BLaER1 treated with 17β-estradiol and CSF1 and Interleukin-3, amounts not matched to agents 10 nM and 100 nM (cell line): ENCODE measurements around the gene OOSP4B.
"Not testable (repeated sequence)": the region's sequence is repeated elsewhere in the genome, so short reads cannot be mapped to it uniquely, and the experiment has no call there.

Experiments used
- H3K27ac ChIP-seq, 11 experiments: shearing (Covaris generic); formaldehyde crosslinking; 2 replicates each; pipeline ENCODE4 v1.8.1; 2022
- H3K27me3 ChIP-seq, 11 experiments: shearing (Covaris generic); formaldehyde crosslinking; 2 replicates each; pipeline ENCODE4 v1.8.1; 2022
- H3K36me3 ChIP-seq, 11 experiments: shearing (Covaris generic); formaldehyde crosslinking; 2 replicates each; pipeline ENCODE4 v1.8.1; 2022
- H3K4me1 ChIP-seq, 10 experiments: shearing (Covaris generic); formaldehyde crosslinking; 2 replicates each; pipeline ENCODE4 v1.8.1; 2022
- H3K4me2 ChIP-seq, 11 experiments: shearing (Covaris generic); formaldehyde crosslinking; 2 replicates each; pipeline ENCODE4 v1.8.1; 2022
- H3K4me3 ChIP-seq, 10 experiments: shearing (Covaris generic); formaldehyde crosslinking; 2 replicates each; pipeline ENCODE4 v1.8.1; 2022
- H3K9ac ChIP-seq, 11 experiments: shearing (Covaris generic); formaldehyde crosslinking; 2 replicates each; pipeline ENCODE4 v1.8.1; 2022
- H3K9me3 ChIP-seq, 11 experiments: shearing (Covaris generic); formaldehyde crosslinking; replicated peaks in 1 of 11; 2 replicates each; pipeline ENCODE4 v1.8.1; 2022
- H4K20me1 ChIP-seq, 11 experiments: shearing (Covaris generic); formaldehyde crosslinking; 2 replicates each; pipeline ENCODE4 v1.8.1; 2022
- Cebpa-rat ChIP-seq, 11 experiments: shearing (Covaris generic); IDR thresholded peaks; 2 replicates each; pipeline ENCODE4 v1.8.1; 2022

OOSP4B gene

DNA sequence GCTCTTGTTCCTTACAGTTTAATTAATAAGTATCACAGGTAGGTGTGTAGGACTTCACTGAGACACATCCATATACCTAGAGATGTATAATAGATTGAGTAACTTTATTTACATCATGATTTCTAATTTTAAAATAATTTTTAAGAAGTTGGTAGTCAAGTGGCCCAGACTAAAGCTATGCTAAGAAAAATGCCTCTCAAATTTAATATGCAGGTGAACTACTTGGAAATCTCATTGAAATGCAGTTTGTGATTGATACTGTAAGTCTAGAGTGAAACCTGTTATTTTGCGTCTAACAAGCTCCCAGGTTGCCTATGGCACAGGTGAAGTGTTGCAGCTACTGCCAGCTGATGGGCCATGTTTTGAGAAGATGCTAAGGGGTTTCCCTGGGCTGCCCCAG is at the start of gene OOSP4B:
OOSP4B (plus strand) TSS at position 301 of the 400 bp plus-strand sequence.
- Histone ChIP-seq H3K9me3 (peaks cover 4 to 14% (median 11%) of the 10 kb centered on the region in 11 experiments; a peak in 16 of 22 replicates), H3K27me3 (no peaks in the 10 kb centered on the region), H3K36me3 (no peaks in the 10 kb centered on the region), H3K4me1 (no peaks in the 10 kb centered on the region), H3K9ac (no peak within 1 kb of the TSS), H3K27ac (no peak within 1 kb of the TSS), H4K20me1 (no peaks in the 10 kb centered on the region), H3K4me2 (no peak within 1 kb of the TSS), H3K4me3 (no peak within 1 kb of the TSS)
- TF ChIP-seq Cebpa-rat (IDR thresholded peaks at IDR 0.05): no peak

DNA sequence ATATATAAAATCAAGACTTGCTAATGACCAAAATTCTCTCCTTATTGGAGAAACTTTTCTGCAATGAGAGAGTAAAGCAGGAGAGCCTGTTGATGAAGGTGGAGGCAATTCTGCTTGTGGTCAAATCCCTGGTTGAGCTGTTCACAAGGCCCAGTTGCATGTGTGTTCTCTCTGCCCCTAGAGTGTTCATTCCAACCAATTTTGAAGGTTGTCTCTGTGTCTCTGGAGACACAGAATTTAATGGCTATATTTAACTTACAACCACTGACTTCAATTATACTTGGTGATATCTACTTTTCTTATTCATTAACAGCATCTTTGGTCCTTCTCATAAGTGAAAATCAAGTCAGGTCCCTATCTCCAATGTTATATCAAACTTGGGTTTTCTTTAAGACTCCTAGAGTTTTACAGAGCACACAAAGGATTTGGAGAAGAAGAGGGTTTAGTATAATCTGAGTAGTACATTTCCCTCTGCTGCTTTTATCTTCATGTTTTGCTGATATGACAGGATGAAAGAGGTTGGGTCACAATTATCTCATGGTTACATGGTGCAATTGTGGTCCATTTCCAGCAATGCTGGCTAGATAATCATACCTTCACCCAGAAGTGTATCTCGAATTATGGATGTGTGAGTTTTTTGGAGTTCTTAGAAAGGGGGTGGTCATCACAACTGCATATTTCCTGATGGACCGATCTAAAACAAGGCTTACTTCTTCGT is 49.1 kb upstream of the OOSP4B start:
- no peak overlapping the region for H3K9ac ChIP-seq
- H4K20me1 ChIP-seq: no peaks in the 10 kb centered on the region
- H3K36me3 ChIP-seq: no peaks in the 10 kb centered on the region
- H3K9me3 ChIP-seq: no peaks in the 10 kb centered on the region
- no peaks in the 10 kb centered on the region for H3K4me1 ChIP-seq
- H3K27ac ChIP-seq: no peak overlapping the region
- no peaks in the 10 kb centered on the region for H3K27me3 ChIP-seq
- no peak for TF ChIP-seq Cebpa-rat (IDR thresholded peaks at IDR 0.05)
- no peak overlapping the region for H3K4me3 ChIP-seq
- H3K4me2 ChIP-seq: no peak overlapping the region

DNA sequence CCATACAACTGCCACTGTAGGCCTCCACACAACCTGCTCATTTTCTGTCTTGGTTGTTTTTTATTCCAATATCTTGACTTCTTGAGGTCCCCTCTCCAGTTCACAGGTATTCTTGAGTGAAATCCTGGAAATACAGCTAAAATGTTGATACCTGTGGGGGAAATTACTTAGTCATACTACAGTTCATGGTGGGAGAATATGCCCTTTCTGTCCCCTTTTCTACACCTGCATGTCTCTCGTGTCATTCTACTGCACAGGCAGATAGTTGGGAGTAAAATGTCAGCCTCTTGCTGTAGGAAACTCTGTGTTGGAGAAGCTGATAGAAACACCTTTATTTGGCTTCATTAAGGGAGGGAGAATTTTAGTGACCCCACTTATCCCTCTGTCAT is 48.6 kb upstream of the OOSP4B start:
- Histone ChIP-seq H3K36me3 (no peaks in the 10 kb centered on the region), H3K4me3 (no peak overlapping the region), H3K27ac (no peak overlapping the region), H3K9me3 (no peaks in the 10 kb centered on the region), H4K20me1 (no peaks in the 10 kb centered on the region), H3K4me2 (no peak overlapping the region), H3K27me3 (no peaks in the 10 kb centered on the region), H3K9ac (no peak overlapping the region), H3K4me1 (no peaks in the 10 kb centered on the region)
- TF ChIP-seq Cebpa-rat (IDR thresholded peaks at IDR 0.05): no peak

DNA sequence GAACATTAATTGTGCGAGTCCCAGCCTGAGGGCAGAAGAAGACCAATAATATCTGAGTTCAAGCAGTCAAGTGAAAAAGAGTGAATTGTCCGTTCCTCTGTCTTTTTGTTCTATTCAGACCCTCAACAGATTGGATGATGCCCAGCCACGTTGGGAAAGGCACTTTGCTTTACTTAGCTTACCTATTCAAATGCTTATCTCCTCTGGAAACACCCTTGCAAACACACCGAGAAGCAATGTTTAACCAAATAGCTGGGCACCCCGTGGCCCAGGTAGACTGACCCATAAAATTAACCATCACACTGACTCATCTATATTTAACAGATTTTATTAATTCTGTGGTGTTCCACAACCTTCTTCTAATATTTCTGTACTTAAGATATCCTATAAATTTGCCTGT is 43.9 kb upstream of the OOSP4B start:
- no peak overlapping the region for H3K4me2 ChIP-seq
- H3K27ac ChIP-seq: no peak overlapping the region
- H3K9me3 ChIP-seq: no peaks in the 10 kb centered on the region
- H3K9ac ChIP-seq: no peak overlapping the region
- H4K20me1 ChIP-seq: no peaks in the 10 kb centered on the region
- TF ChIP-seq Cebpa-rat (IDR thresholded peaks at IDR 0.05): no peak
- H3K36me3 ChIP-seq: no peaks in the 10 kb centered on the region
- no peak overlapping the region for H3K4me3 ChIP-seq
- no peaks in the 10 kb centered on the region for H3K4me1 ChIP-seq
- no peaks in the 10 kb centered on the region for H3K27me3 ChIP-seq

DNA sequence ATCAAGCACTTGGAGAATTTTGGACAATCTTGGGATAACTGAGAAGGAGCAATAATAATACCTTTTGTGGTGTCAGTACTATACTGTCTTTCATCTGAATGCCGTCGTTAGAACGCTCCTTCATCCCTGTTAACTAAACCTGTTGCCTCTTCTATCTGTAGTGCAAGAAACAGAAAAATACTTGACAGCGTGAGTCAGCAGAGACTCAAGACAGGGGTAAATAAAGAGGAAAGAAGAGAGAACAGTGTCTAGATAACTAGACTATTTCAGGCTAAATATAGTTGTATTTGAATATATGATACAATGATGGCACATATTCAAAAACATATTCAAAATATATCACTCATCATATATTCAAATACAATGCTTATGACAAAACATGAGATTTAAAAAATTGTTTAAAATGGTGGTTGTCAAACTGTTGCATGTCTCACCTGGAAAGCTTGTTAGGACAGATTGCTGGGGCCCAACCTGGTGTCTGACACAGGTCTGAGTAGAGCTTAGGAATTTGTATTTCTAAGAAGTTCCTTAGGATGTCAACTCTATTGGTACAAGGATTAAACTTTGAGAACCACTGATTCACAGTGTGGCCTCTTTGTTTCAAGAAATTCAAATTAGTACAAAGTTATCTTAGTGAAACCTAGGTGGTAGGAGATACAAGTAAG is 35.7 kb upstream of the OOSP4B start:
- TF ChIP-seq Cebpa-rat (IDR thresholded peaks at IDR 0.05): no peak
- Histone ChIP-seq H4K20me1 (no peaks in the 10 kb centered on the region), H3K36me3 (no peaks in the 10 kb centered on the region), H3K4me1 (no peaks in the 10 kb centered on the region), H3K9me3 (no peaks in the 10 kb centered on the region), H3K27ac (no peak overlapping the region), H3K4me2 (no peak overlapping the region), H3K27me3 (no peaks in the 10 kb centered on the region), H3K4me3 (no peak overlapping the region), H3K9ac (no peak overlapping the region)

DNA sequence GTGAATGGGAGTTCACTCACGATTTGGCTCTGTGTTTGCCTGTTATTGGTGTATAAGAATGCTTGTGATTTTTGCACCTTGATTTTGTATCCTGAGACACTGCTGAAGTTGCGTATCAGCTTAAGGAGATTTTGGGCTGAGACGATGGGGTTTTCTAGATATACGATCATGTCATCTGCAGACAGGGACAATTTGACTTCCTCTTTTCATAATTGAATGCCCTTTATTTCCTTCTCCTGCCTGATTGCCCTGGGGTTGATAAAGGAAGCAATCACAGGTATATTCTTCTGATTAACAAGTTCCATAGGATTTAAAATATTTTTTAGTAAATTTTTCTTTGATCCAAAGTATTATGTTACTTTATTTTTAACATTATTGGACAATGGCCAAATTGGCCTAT is 34.9 kb upstream of the OOSP4B start:
- not testable (repeated sequence) for H3K4me1 ChIP-seq, H3K4me2 ChIP-seq, H3K36me3 ChIP-seq, H3K9ac ChIP-seq, H3K4me3 ChIP-seq, H3K27ac ChIP-seq, H4K20me1 ChIP-seq, H3K27me3 ChIP-seq, H3K9me3 ChIP-seq

DNA sequence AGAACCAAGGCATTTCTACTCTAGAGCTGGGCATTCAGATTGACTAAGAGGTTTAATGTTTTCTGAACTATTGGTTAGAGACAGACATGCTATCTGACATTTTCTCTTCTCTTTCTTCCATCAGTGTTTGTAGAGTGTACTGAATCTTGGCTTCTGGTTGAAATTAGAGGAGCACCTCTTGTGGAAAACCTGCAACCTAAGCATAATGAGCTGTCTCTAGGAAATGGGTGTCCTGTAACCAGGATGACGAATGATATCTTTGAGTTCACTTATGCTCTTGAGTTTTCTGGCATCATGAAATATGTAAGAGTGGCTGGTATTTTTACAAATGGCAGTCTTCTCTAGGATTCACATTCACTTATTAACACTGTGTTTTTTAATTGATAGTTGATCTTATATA is 33.8 kb upstream of the OOSP4B start:
- Histone ChIP-seq H3K4me2 (no peak overlapping the region), H3K9ac (no peak overlapping the region), H3K4me3 (no peak overlapping the region), H3K27ac (no peak overlapping the region), H3K36me3 (no peaks in the 10 kb centered on the region), H3K4me1 (no peaks in the 10 kb centered on the region), H4K20me1 (no peaks in the 10 kb centered on the region), H3K27me3 (no peaks in the 10 kb centered on the region), H3K9me3 (no peaks in the 10 kb centered on the region)
- no peak for TF ChIP-seq Cebpa-rat (IDR thresholded peaks at IDR 0.05)

DNA sequence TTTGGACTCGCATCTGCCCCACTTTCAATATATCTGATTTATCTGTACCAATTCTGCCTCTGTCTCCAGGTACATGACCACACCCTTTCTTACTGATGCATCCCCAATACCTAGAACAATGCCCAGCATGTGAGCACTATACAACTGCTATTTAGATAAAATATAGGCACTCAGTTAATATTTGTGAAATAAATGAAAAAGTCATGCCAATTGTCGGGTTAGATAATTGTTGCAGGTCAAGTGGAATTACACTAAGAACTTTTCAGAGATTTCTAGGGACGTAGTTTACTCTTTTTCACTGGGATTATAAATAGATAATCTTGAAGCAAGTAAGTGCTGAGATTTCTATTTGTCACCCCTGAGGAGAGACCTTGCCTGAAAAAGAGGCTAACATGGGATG is 32.6 kb upstream of the OOSP4B start:
- Histone ChIP-seq H3K4me3 (no peak overlapping the region), H4K20me1 (no peaks in the 10 kb centered on the region), H3K27ac (no peak overlapping the region), H3K27me3 (no peaks in the 10 kb centered on the region), H3K9ac (no peak overlapping the region), H3K4me2 (no peak overlapping the region), H3K4me1 (no peaks in the 10 kb centered on the region), H3K36me3 (no peaks in the 10 kb centered on the region), H3K9me3 (peaks cover 0 to 6% (median 4%) of the 10 kb centered on the region in 11 experiments; a peak in 12 of 22 replicates)
- TF ChIP-seq Cebpa-rat (IDR thresholded peaks at IDR 0.05): no peak

DNA sequence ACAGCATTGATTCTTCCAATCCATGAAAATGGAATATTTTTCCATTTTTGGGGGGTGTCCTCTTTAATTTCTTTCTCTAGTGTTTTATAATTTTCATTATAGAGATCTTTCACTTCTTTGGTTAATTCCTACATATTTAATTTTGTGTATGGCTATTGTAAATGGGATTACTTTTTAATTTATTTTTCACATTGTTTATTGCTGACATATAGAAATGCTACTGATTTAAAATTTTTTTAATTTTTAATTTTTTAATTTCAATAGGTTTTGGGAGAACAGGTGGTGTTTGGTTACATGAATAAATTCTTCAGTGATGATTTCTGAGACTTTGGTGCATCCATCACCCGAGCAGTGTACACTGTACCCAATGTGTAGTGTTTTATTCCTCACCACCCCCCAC is 26.6 kb upstream of the OOSP4B start:
- Histone ChIP-seq H3K27ac (no peak overlapping the region), H3K4me2 (no peak overlapping the region), H3K9me3 (peaks cover 42 to 54% (median 48%) of the 10 kb centered on the region in 11 experiments), H3K36me3 (no peaks in the 10 kb centered on the region), H3K4me3 (no peak overlapping the region), H3K9ac (no peak overlapping the region), H3K4me1 (peaks cover 0 to 6% (median 0%) of the 10 kb centered on the region in 10 experiments; a peak in 1 of 20 replicates), H3K27me3 (no peaks in the 10 kb centered on the region), H4K20me1 (no peaks in the 10 kb centered on the region)
- no peak for TF ChIP-seq Cebpa-rat (IDR thresholded peaks at IDR 0.05)

DNA sequence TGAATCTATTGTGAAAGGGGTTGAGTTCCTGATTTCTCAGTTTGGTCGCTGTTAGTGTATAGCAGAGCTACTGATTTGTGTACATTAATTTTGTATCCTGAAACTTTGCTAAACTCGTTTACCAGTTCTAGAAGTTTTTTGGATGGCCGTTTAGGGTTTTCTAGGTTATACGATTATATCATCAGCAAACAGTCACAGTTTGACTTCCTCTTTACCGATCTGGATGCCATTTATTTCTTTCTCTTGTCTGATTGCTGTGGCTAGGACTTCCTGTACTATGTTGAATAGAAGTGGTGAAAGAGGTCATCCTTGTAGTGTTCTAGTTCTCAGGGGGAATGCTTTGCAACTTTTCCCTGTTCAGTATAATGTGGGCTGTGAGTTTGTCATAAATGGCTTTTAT is 24.6 kb upstream of the OOSP4B start:
- Histone ChIP-seq H3K27ac (no peak overlapping the region), H3K9me3 (peaks cover 42 to 54% (median 48%) of the 10 kb centered on the region in 11 experiments), H3K4me1 (peaks cover 0 to 6% (median 0%) of the 10 kb centered on the region in 10 experiments; a peak in 1 of 20 replicates), H3K36me3 (no peaks in the 10 kb centered on the region), H3K9ac (no peak overlapping the region), H4K20me1 (no peaks in the 10 kb centered on the region), H3K4me2 (0 out of 22 replicates have a peak overlapping the region, but pooled peaks of 1 of the 11 experiments have one; percentile 10), H3K4me3 (no peak overlapping the region), H3K27me3 (no peaks in the 10 kb centered on the region)
- no peak for TF ChIP-seq Cebpa-rat (IDR thresholded peaks at IDR 0.05)
